K562 (cell line): ENCODE data around the gene TMEM11. TPM values are rescaled to one million over a fixed set of nuclear protein-coding genes. Genes with fewer than 3 reads are reported as not detected.

ENCODE experiments used
- ATAC-seq: fragments of 200-7000 bp; cut with Tn5 transposase; 3 replicates; pipeline ENCODE4 v1.9.1; 2020; ENCODE audit warnings: moderate library complexity
- BruUV-seq: library from RNA; stranded (reverse); fragments of 400-500 nt; replicated peaks from 2 replicates; lab custom pipeline; 2021; lab: Mats Ljungman, UMichigan
- CTCF ChIA-PET: fragments of 300-600 bp; formaldehyde crosslinking; extraction: SDS; loops from one replicate; lab custom pipeline; 2021; ENCODE audit warnings: low intra/inter-chr PET ratio; lab: Yijun Ruan, JAX
- POLR2A ChIA-PET: fragments of 300-600, 350-650 bp; sonication (Branson Sonifier 250); formaldehyde crosslinking; extraction: SDS; loops from one replicate; lab custom pipeline; 2021; ENCODE audit warnings: antibody characterized with exemption, inconsistent platforms; lab: Yijun Ruan, JAX
- DNase-seq, 4 experiments: peaks; one replicate each; pipeline versions ENCODE4 v3.0.0 to v3.0.0-alpha.2; 2011 to 2018; ENCODE audit warnings: low spot score in 3 of 4, mixed read lengths in 3 of 4; ENCODE audit errors: extremely low read depth in 1 of 4
- FAIRE-seq: peaks from 2 replicates; lab custom pipeline; 2011; peaks lifted over from hg19 to GRCh38; lab: Jason Lieb, UNC
- H2AFZ ChIP-seq: 2 replicates; pipeline ENCODE4 v1.6.0; 2011; ENCODE audit warnings: low read depth, low read length, control low read depth, inconsistent platforms
- H3K27ac ChIP-seq: fragments of 200-600 bp; 3 replicates; pipeline ENCODE4 v1.8.0; 2011; ENCODE audit warnings: low read depth, mild to moderate bottlenecking, control low read depth, inconsistent platforms, low read length, moderate library complexity, mixed read lengths; ENCODE audit errors: extremely low read depth
- H3K27me3 ChIP-seq, 2 experiments: fragments of 300-600 bp in 1 of 2; 2 replicates in 1 of 2; 3 replicates in 1 of 2; pipeline versions ENCODE4 v1.6.0 to v1.8.0; 2011; ENCODE audit warnings: inconsistent platforms in 2 of 2, low read length in 2 of 2, mild to moderate bottlenecking in 1 of 2, mixed read lengths in 1 of 2, moderate library complexity in 1 of 2; ENCODE audit not compliant: control insufficient read depth in 2 of 2, insufficient read depth in 2 of 2
- H3K36me3 ChIP-seq: fragments of 300-600 bp; 3 replicates; pipeline ENCODE4 v1.8.0; 2011; ENCODE audit warnings: mild to moderate bottlenecking, low read length, inconsistent platforms; ENCODE audit not compliant: control insufficient read depth, insufficient read depth
- H3K4me1 ChIP-seq, 2 experiments: fragments of 200-600 bp in 1 of 2; replicated peaks in 1 of 2; 2 replicates in 1 of 2; 3 replicates in 1 of 2; pipeline versions ENCODE4 v1.5.1 to v1.8.0; 2011; ENCODE audit warnings: inconsistent platforms in 2 of 2, low read length in 2 of 2, mild to moderate bottlenecking in 1 of 2, mixed read lengths in 1 of 2, moderate library complexity in 1 of 2; ENCODE audit not compliant: control insufficient read depth in 2 of 2, insufficient read depth in 2 of 2
- H3K4me2 ChIP-seq: 2 replicates; pipeline ENCODE4 v1.6.1; 2011; ENCODE audit warnings: low read length, control low read depth, inconsistent platforms, mixed read lengths; ENCODE audit not compliant: insufficient read depth
- H3K4me3 ChIP-seq: fragments of 200-600 bp; sonication (generic), shearing (Covaris generic); 2 replicates; pipeline ENCODE4 v1.5.1; 2016; ENCODE audit warnings: control low read depth, inconsistent platforms
- H3K79me2 ChIP-seq: fragments of 200-600 bp; 3 replicates; pipeline ENCODE4 v1.8.0; 2011; ENCODE audit warnings: low read length, inconsistent platforms; ENCODE audit not compliant: control insufficient read depth, insufficient read depth
- H3K9ac ChIP-seq, 2 experiments: 2 replicates each; pipeline versions ENCODE4 v1.6.0 to v1.6.1; 2011; ENCODE audit warnings: low read depth in 2 of 2, low read length in 2 of 2, control low read depth in 1 of 2, inconsistent platforms in 1 of 2, mild to moderate bottlenecking in 1 of 2, mixed read lengths in 1 of 2; ENCODE audit not compliant: insufficient read depth in 1 of 2
- H3K9me1 ChIP-seq: one replicate; pipeline ENCODE4 v1.6.0; 2011; ENCODE audit warnings: inconsistent platforms, mild to moderate bottlenecking, low read length, moderate library complexity; ENCODE audit not compliant: control insufficient read depth, insufficient read depth
- H3K9me3 ChIP-seq: replicated peaks from 2 replicates; pipeline ENCODE4 v1.5.1; 2011; ENCODE audit warnings: low read depth, low read length, inconsistent platforms; ENCODE audit not compliant: control insufficient read depth, insufficient read depth
- H4K20me1 ChIP-seq: replicated peaks from 2 replicates; pipeline ENCODE4 v1.6.1; 2011; ENCODE audit warnings: low read length, inconsistent platforms, mixed read lengths; ENCODE audit not compliant: control insufficient read depth, insufficient read depth
- BCOR ChIP-seq: fragments of 450-650 bp; IDR thresholded peaks from 2 replicates; pipeline ENCODE4 v1.6.1; 2016
- CBX1 ChIP-seq: sonication (generic); IDR thresholded peaks from 2 replicates; pipeline ENCODE4 v1.6.1; 2016; ENCODE audit warnings: antibody characterized with exemption, low read depth, mild to moderate bottlenecking
- HMG20A ChIP-seq: fragments of 450-650 bp; formaldehyde crosslinking; conservative IDR thresholded peaks from 2 replicates; pipeline ENCODE4 v1.4.0; 2020; ENCODE audit warnings: mild to moderate bottlenecking, mixed read lengths
- POLR2G ChIP-seq: fragments of 200-400 bp; formaldehyde crosslinking; IDR thresholded peaks from 2 replicates; pipeline ENCODE4 v1.6.1; 2017; ENCODE audit warnings: low read depth, mild to moderate bottlenecking, antibody characterized with exemption, low read length, moderate library complexity
- RBM25 ChIP-seq: fragments of 200-400 bp; formaldehyde crosslinking; IDR thresholded peaks from 2 replicates; pipeline ENCODE4 v1.6.1; 2018; ENCODE audit warnings: low read length, low read depth, moderate library complexity; ENCODE audit not compliant: severe bottlenecking
- WGBS: fragments of 100-300 bp; shearing (Covaris generic); methylation state at CpG from one replicate; pipeline ENCODE4 v1.1.6; 2016; ENCODE audit warnings: low coverage, mixed read lengths; ENCODE audit not compliant: insufficient coverage; ENCODE audit errors: missing lambda C conversion rate; 5-methylcytosine and 5-hydroxymethylcytosine counted together
- in situ Hi-C: fragments of 300-500 bp; cut with MboI; formaldehyde crosslinking; loops from 4 replicates; pipeline ENCODE4 v1.15.0; 2018; ENCODE audit warnings: inconsistent platforms, mixed read lengths
- intact Hi-C: fragments of 100-400 bp; cut with micrococcal nuclease; formaldehyde crosslinking; loops from 2 replicates; pipeline ENCODE4 v1.14.2; 2022
- polyA plus RNA-seq, 8 experiments: library from polyadenylated mRNA; depleted of rRNA in 4 of 8; stranded (reverse) in 5 of 8; unstranded in 3 of 8; fragments of >200 nt; fragmentation: Nextera tagmentation in 2 of 8; fragmentation: Illumina TruSeq in 1 of 8; extraction: Ambion mirVana in 2 of 8; extraction: Trizol in 1 of 8; gene quantifications; 2 replicates each; pipeline versions ENCODE4 v1.2.1 to v1.2.3, GENCODE V29; 2011 to 2014; ENCODE audit warnings: inconsistent platforms in 1 of 8, missing spikeins in 1 of 8
- total RNA-seq, 7 experiments: library from RNA; depleted of rRNA in 6 of 7; stranded (reverse); fragments of >200 nt in 6 of 7; fragmentation: Illumina TruSeq in 2 of 7; extraction: Trizol in 2 of 7; gene quantifications; 2 replicates each; pipeline versions ENCODE4 v1.2.1 to v1.2.3, GENCODE V29; 2011 to 2021; ENCODE audit warnings: low replicate concordance in 1 of 7

Gene TMEM11
- total and polyA plus RNA-seq, 9 of the 15 experiments (the other 6 are each of a cell fraction or from before 2014, with no cell fraction given) = 12.0 to 40.7 (median 30.0) TPM

DNA sequence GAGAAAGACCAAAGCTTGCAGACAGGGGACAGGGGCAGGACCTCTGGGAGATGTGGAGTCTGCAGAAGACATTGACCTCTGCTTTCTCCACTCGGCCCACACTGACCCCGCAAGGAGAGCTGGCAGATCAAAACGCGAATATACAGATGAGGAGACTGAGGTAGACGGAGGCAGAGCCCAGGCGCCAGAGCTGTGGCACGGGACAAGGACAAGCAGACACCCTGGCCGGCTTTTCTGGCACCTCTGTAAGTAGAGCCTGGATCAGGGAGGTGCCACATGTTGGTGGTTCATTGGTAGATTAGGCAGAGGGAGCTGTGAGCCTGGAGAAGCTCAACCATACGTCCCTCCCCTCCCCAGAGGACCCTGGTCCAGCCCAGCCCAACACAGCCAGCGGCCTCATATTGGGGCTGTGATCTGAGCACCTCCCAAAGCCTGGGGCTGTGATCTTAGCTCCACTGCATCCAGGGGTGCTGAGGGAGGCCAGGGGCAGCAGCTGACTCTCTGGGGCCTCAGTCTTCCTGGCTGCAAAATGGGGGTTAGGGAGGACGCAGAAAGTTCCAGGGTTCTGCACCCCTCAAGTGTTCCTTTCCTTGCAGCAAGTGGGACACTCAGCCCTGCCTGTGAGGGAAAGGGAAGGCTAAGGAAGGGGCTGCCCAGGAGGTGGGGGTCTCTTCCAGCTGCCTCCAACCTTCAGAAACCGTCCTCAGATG, 35.3 kb upstream of the TMEM11 start:
- H3K4me3 ChIP-seq = no peak overlapping the region
- no peak overlapping the region for H3K9ac ChIP-seq
- DNase-seq (no peak), FAIRE-seq (no peak), ATAC-seq (no peak)
- POLR2A ChIA-PET = interaction anchor here (0.5 to 1.3 kb wide), 2 partner anchors 9 to 60 kb away, joined by 3 to 4 read pairs; no protein-coding TSS in a partner anchor
- no peak overlapping the region for H3K27ac ChIP-seq
- H3K4me2 ChIP-seq = no peak overlapping the region
- H3K79me2 ChIP-seq = no peaks in the 10 kb centered on the region
- 74% methylated on average over 10 of the region's 12 CpGs for WGBS
- peaks cover 6 to 13% of the 10 kb centered on the region in 2 experiments; a peak in 4 of 5 replicates for H3K4me1 ChIP-seq
- no peaks in the 10 kb centered on the region for H3K27me3 ChIP-seq
- no peaks in the 10 kb centered on the region for H3K9me3 ChIP-seq
- BruUV-seq = no TSS peak
- CTCF ChIA-PET = no interaction called here
- H4K20me1 ChIP-seq = peaks cover 10% of the 10 kb centered on the region
- intact Hi-C loops (no loop called here), in situ Hi-C loops (no loop called here)
- no peak overlapping the region for H2AFZ ChIP-seq
- no peaks in the 10 kb centered on the region for H3K36me3 ChIP-seq
- TF ChIP-seq HMG20A (CRISPR knock-in tag) (no peak), BCOR (peak; percentile 35; the same call in 1 of the 2 replicates), RBM25 (peak; percentile 57), POLR2G (peak; percentile 22; the same call in 1 of the 2 replicates)
- peaks cover 4% of the 10 kb centered on the region for H3K9me1 ChIP-seq

DNA sequence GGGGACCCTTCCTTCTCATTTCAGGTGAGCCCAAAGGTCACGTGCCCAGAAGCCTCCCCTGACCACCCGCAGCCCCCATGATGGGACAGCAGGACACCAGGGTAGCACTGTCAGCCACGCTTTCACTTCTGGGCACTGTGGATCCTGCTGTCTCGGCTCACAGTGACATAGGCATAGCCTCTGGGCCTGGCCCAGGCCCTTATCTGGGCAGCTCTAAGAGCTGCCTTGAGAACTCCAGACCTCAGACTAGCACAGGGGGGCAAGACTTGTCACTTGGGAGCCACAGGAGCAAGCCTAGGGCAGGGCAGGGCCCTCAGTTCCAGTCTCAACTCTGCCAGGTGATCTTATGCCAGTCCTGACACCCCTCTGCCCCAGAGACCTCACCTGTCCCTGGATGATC, 34.5 kb upstream of the TMEM11 start:
- H3K9ac ChIP-seq = 0 out of 4 replicates have a peak overlapping the region, but pooled peaks of 1 of the 2 experiments have one; percentile 33

More for the DNA sequence above, 34.5 kb upstream of the TMEM11 start:
- TF ChIP-seq CBX1 = no peak
- Histone ChIP-seq H3K36me3 (no peaks in the 10 kb centered on the region), H3K4me2 (no peak overlapping the region), H3K4me3 (no peak overlapping the region), H3K4me1 (peaks cover 0 to 12% of the 10 kb centered on the region in 2 experiments; a peak in 2 of 5 replicates), H3K9me3 (no peaks in the 10 kb centered on the region), H3K27me3 (no peaks in the 10 kb centered on the region), H4K20me1 (peaks cover 10% of the 10 kb centered on the region), H3K79me2 (no peaks in the 10 kb centered on the region), H3K27ac (no peak overlapping the region), H2AFZ (no peak overlapping the region), H3K9me1 (peaks cover 4% of the 10 kb centered on the region)
- FAIRE-seq (no peak), ATAC-seq (no peak), DNase-seq (no peak)
- no TSS peak for BruUV-seq
- ChIA-PET CTCF (no interaction called here), POLR2A (no interaction called here)
- in situ Hi-C loops = no loop called here
- WGBS = 70% methylated on average over 3 of the region's 4 CpGs
- intact Hi-C loops = no loop called here
